GM19438 (cell line): ENCODE data around the gene CROCC.

Experiments used
- ATAC-seq: cut with Tn5 transposase; IDR thresholded peaks from one replicate; pipeline ENCODE4 v1.9.1; 2021; ENCODE audit warnings: low read depth; ENCODE audit not compliant: unreplicated experiment

Gene CROCC

GRCh38 chr1:17005365-17005740 is 83.6 kb downstream of the CROCC start:
- ATAC-seq, result no peak

- ATAC-seq, result no peak
These were observed 85.4 kb downstream of the CROCC start for GRCh38 chr1:17007121-17007520.

- ATAC-seq, result no peak
These were observed 86.6 kb downstream of the CROCC start for GRCh38 chr1:17008208-17008855.

GRCh38 chr1:17009706-17010105 is 88.0 kb downstream of the CROCC start:
- ATAC-seq, result no peak

- peak; percentile 15 for ATAC-seq
These were observed 89.3 kb downstream of the CROCC start for GRCh38 chr1:17011092-17011438.

- peak; percentile 74 for ATAC-seq
These were observed 89.9 kb downstream of the CROCC start, which contains the start of gene ATP13A2 for GRCh38 chr1:17011439-17012307. Gene ATP13A2 (minus strand): TSS chr1:17011928. CDS start chr1:17011738, 190 bp downstream.

GRCh38 chr1:17012775-17013490 is 91.2 kb downstream of the CROCC start:
- no peak for ATAC-seq

- no peak for ATAC-seq
These were observed 92.0 kb downstream of the CROCC start for GRCh38 chr1:17013491-17014320.

- no peak for ATAC-seq
These were observed 93.2 kb downstream of the CROCC start for GRCh38 chr1:17014671-17015567.

GRCh38 chr1:17016317-17016661 is 94.6 kb downstream of the CROCC start:
- ATAC-seq, result no peak

GRCh38 chr1:17017435-17017834 is 95.7 kb downstream of the CROCC start:
- ATAC-seq, result no peak

GRCh38 chr1:17018849-17019248 is 97.1 kb downstream of the CROCC start:
- ATAC-seq, result no peak

- ATAC-seq, result no peak
These were observed 98.8 kb downstream of the CROCC start for GRCh38 chr1:17020502-17020901.

GRCh38 chr1:17021896-17022295 is 100.2 kb downstream of the CROCC start:
- no peak for ATAC-seq
